ENCODE measurements around the gene TOR1B. TPM values are rescaled to one million over a fixed set of nuclear protein-coding genes. Genes with fewer than 3 reads are reported as not detected.

Gene TOR1B
- total RNA-seq, 4 donors from 2014 or later = 19.8 to 54.7 (median 44.5) TPM

DNA sequence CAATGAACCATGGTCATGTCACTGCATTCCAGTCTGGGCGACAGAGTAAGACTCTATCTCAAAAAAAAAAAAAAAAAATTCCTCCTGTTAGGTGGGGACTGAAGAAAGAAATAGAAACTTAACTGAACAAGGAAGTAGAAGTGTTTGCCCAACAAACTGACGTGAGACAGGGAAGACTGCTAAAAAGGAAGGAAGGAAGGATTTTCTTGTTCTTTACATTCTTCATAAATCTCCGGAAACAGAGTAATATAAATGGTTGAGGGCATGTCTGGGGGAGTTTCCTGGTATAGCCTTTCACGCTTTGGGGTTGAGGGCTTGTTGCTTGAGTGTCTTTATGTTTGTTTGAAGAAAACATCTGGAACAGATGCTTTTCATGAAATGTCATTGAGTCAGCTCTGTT, 3.1 kb downstream of the TOR1B start:
- Histone ChIP-seq H3K4me1 (peaks cover 0 to 24% (median 3%) of the 10 kb centered on the region in 4 donors), H3K9me3 (no peaks in the 10 kb centered on the region), H3K27ac (no peak overlapping the region), H3K36me3 (peaks cover 0 to 34% (median 0%) of the 10 kb centered on the region in 3 donors), H3K4me3 (no peak overlapping the region), H3K27me3 (no peaks in the 10 kb centered on the region)
- DNase-seq = no peak
- TF ChIP-seq POLR2A (IDR thresholded peaks at IDR 0.05) = no peak
- TF ChIP-seq, protein P1, sequence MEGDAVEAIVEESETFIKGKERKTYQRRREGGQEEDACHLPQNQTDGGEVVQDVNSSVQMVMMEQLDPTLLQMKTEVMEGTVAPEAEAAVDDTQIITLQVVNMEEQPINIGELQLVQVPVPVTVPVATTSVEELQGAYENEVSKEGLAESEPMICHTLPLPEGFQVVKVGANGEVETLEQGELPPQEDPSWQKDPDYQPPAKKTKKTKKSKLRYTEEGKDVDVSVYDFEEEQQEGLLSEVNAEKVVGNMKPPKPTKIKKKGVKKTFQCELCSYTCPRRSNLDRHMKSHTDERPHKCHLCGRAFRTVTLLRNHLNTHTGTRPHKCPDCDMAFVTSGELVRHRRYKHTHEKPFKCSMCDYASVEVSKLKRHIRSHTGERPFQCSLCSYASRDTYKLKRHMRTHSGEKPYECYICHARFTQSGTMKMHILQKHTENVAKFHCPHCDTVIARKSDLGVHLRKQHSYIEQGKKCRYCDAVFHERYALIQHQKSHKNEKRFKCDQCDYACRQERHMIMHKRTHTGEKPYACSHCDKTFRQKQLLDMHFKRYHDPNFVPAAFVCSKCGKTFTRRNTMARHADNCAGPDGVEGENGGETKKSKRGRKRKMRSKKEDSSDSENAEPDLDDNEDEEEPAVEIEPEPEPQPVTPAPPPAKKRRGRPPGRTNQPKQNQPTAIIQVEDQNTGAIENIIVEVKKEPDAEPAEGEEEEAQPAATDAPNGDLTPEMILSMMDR (IDR thresholded peaks at IDR 0.05) = no peak

- H3K4me3 ChIP-seq = no peak overlapping the region
- H3K4me1 ChIP-seq = peaks cover 0 to 30% (median 0%) of the 10 kb centered on the region in 4 donors
- TF ChIP-seq, protein P1 (IDR thresholded peaks at IDR 0.05) = no peak
- no peak for TF ChIP-seq POLR2A (IDR thresholded peaks at IDR 0.05)
- no peaks in the 10 kb centered on the region for H3K27me3 ChIP-seq
- H3K36me3 ChIP-seq = peaks cover 0 to 45% (median 0%) of the 10 kb centered on the region in 3 donors
- no peak for DNase-seq
- no peak overlapping the region for H3K27ac ChIP-seq
- no peaks in the 10 kb centered on the region for H3K9me3 ChIP-seq
These were observed 6.4 kb downstream of the TOR1B start for GRCh38 chr9:129809346-129809745.

DNA sequence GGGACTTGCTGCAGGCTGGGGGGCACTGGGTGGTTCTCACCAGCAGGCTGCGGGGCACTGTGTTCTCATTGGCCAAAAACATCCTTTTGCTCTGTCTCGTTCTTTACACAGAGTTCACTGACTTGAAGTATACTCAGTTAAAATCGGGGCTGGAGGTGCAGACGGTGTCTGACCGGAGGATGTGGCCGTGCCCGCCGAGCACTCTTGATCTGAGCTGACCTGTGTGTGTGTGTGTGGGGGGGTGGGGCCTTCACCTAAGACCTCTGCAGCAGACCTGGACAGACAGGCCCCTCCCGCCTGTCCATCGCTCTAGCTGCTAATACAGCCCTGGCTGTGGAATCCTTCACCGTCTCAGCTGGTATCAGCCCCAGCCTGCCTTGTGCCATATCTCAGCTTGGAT, 7.1 kb downstream of the TOR1B start:
- Histone ChIP-seq H3K4me1 (peaks cover 0 to 28% (median 0%) of the 10 kb centered on the region in 4 donors), H3K27me3 (no peaks in the 10 kb centered on the region), H3K27ac (peak overlapping the region in 2 of 4 donors; percentile 53 to 72), H3K36me3 (peaks cover 0 to 51% (median 0%) of the 10 kb centered on the region in 3 donors), H3K9me3 (no peaks in the 10 kb centered on the region), H3K4me3 (no peak overlapping the region)
- DNase-seq = no peak
- TF ChIP-seq POLR2A (IDR thresholded peaks at IDR 0.05) = no peak
- TF ChIP-seq, protein P1 (IDR thresholded peaks at IDR 0.05) = no peak

GRCh38 chr9:129810788-129811187, 7.8 kb downstream of the TOR1B start:
- H3K9me3 ChIP-seq = no peaks in the 10 kb centered on the region
- H3K27ac ChIP-seq = peak overlapping the region in 2 of 4 donors; percentile 53 to 72
- H3K36me3 ChIP-seq = peaks cover 0 to 58% (median 0%) of the 10 kb centered on the region in 3 donors
- DNase-seq = peak in 1 of 3 donors; percentile 56
- TF ChIP-seq POLR2A (IDR thresholded peaks at IDR 0.05) = no peak
- TF ChIP-seq, protein P1 (IDR thresholded peaks at IDR 0.05) = no peak
- peaks cover 0 to 28% (median 0%) of the 10 kb centered on the region in 4 donors for H3K4me1 ChIP-seq
- H3K4me3 ChIP-seq = peak overlapping the region in 1 of 4 donors; percentile 4
- no peaks in the 10 kb centered on the region for H3K27me3 ChIP-seq

GRCh38 chr9:129811967-129812363, 9.0 kb downstream of the TOR1B start:
- DNase-seq = no peak
- Histone ChIP-seq H3K4me1 (peaks cover 0 to 28% (median 0%) of the 10 kb centered on the region in 4 donors), H3K27ac (peak overlapping the region in 2 of 4 donors; percentile 65 to 84), H3K4me3 (peak overlapping the region in 1 of 4 donors; percentile 7), H3K36me3 (peaks cover 0 to 68% (median 0%) of the 10 kb centered on the region in 3 donors), H3K9me3 (no peaks in the 10 kb centered on the region), H3K27me3 (no peaks in the 10 kb centered on the region)
- TF ChIP-seq, protein P1 (IDR thresholded peaks at IDR 0.05) = no peak
- no peak for TF ChIP-seq POLR2A (IDR thresholded peaks at IDR 0.05)
